ENCODE results near the gene ZNF575. TPM values are rescaled to one million over a fixed set of nuclear protein-coding genes. Genes with fewer than 3 reads are reported as not detected.
A peak's percentile ranks its signal among the peaks of the same experiment; 100 is the strongest.

ZNF575 gene
- total and polyA plus RNA-seq, 10 of the 15 experiments (the other 5 are each of a cell fraction or from before 2014, with no cell fraction given): 0.18 to 2.8 (median 0.75) TPM

- TF ChIP-seq CUX1 (IDR thresholded peaks at IDR 0.05; ENCODE audit: insufficient replicate concordance, low read depth, low read length): no peak
- no peak for TF ChIP-seq PKNOX1 (IDR thresholded peaks at IDR 0.05)
- peak; percentile 50; the same call in 1 of the 2 replicates for TF ChIP-seq SMARCA5 (IDR thresholded peaks at IDR 0.05)
- TF ChIP-seq ZBTB33 (IDR thresholded peaks at IDR 0.05): no peak
- TF ChIP-seq LARP7 (IDR thresholded peaks at IDR 0.05): no peak
- peak; percentile 72; the same call in 1 of the 2 replicates for TF ChIP-seq SMC3 (IDR thresholded peaks at IDR 0.05; ENCODE audit: borderline replicate concordance, low read length)
- no peak for TF ChIP-seq MEF2A (IDR thresholded peaks at IDR 0.05; ENCODE audit: insufficient read depth, low read depth, low read length)
- no peak for TF ChIP-seq MTA3 (IDR thresholded peaks at IDR 0.05; ENCODE audit: borderline replicate concordance, low read length)
- TF ChIP-seq STAT1 (conservative IDR thresholded peaks at IDR 0.05): no peak
- TF ChIP-seq RAD21 (IDR thresholded peaks at IDR 0.05; ENCODE audit: insufficient read depth, low read depth, low read length): peak; percentile 75
- no peak for TF ChIP-seq CBFB (IDR thresholded peaks at IDR 0.05; ENCODE audit: low read depth)
Measured at GRCh38 chr19:43555185-43555770, 22.3 kb downstream of the ZNF575 start (continued).

Data from GM12878 (cell line).